ENCODE results near the gene NFKBIE.

- TF ChIP-seq POLR2AphosphoS5 (IDR thresholded peaks at IDR 0.05) (no peak), CTCF (IDR thresholded peaks at IDR 0.05) (no peak), POLR2A (IDR thresholded peaks at IDR 0.05) (no peak)
Observed at GRCh38 chr6:44229376-44230033, 35.8 kb downstream of the NFKBIE start.
